ENCODE data around the gene SCUBE3. TPM values are rescaled to one million over a fixed set of nuclear protein-coding genes. Genes with fewer than 3 reads are reported as not detected.

The SCUBE3 gene
- total and polyA plus RNA-seq, 9 of the 15 experiments (the other 6 are each of a cell fraction or from before 2014, with no cell fraction given): 0.01 to 0.11 TPM; not detected in 7

- TF ChIP-seq ZNF407 (IDR thresholded peaks at IDR 0.05; ENCODE audit: low read depth) (no peak), SNRNP70 (optimal IDR thresholded peaks at IDR 0.05; ENCODE audit: low read depth, low read length) (no peak)
Observed at GRCh38 chr6:35170891-35171290, 42.9 kb upstream of the SCUBE3 start (continued).

- DNase-seq (ENCODE audit: extremely low read depth in 1 of 4, low spot score in 3 of 4) (no peak), ATAC-seq (no peak), FAIRE-seq (no peak)
- Histone ChIP-seq H3K36me3 (ENCODE audit: control insufficient read depth, insufficient read depth, low read length) (no peaks in the 10 kb centered on the region), H2AFZ (ENCODE audit: low read depth, low read length) (no peak overlapping the region), H3K4me2 (ENCODE audit: insufficient read depth, low read length) (no peak overlapping the region), H3K9ac (ENCODE audit: insufficient read depth in 1 of 2, low read depth in 2 of 2, low read length in 2 of 2) (no peak overlapping the region), H3K79me2 (ENCODE audit: control insufficient read depth, insufficient read depth, low read length) (no peaks in the 10 kb centered on the region), H3K4me1 (replicated peaks in 1 of 2; ENCODE audit: control insufficient read depth in 2 of 2, insufficient read depth in 2 of 2, low read length in 2 of 2) (no peaks in the 10 kb centered on the region; a peak in 1 of 5 replicates), H3K27me3 (ENCODE audit: control insufficient read depth in 2 of 2, insufficient read depth in 2 of 2, low read length in 2 of 2) (peaks cover 9 to 30% of the 10 kb centered on the region in 2 experiments), H3K9me1 (ENCODE audit: control insufficient read depth, insufficient read depth, low read length) (no peaks in the 10 kb centered on the region), H4K20me1 (replicated peaks; ENCODE audit: control insufficient read depth, insufficient read depth, low read length) (no peaks in the 10 kb centered on the region), H3K9me3 (replicated peaks; ENCODE audit: control insufficient read depth, insufficient read depth, low read depth, low read length) (0 out of 2 replicates have a peak, but pooled peaks cover 3% of the 10 kb centered on the region), H3K27ac (ENCODE audit: extremely low read depth, low read depth, low read length) (no peak overlapping the region), H3K4me3 (no peak overlapping the region)
- ChIA-PET CTCF (ENCODE audit: low intra/inter-chr PET ratio) (no interaction called here), POLR2A (interaction anchor here (0.5 to 1.6 kb wide), 5 partner anchors 11 to 1430 kb away, joined by 3 to 5 read pairs (median 3); no protein-coding TSS in a partner anchor)
- in situ Hi-C loops (cut with MboI): no loop called here
- intact Hi-C loops (cut with micrococcal nuclease): no loop called here
- 1% methylated on average over 5 of the region's 5 CpGs for WGBS (ENCODE audit: insufficient coverage, low coverage, missing lambda C conversion rate)
- BruUV-seq (replicated peaks): no TSS peak
- TF ChIP-seq BRD9 (IDR thresholded peaks at IDR 0.05; ENCODE audit: low read depth, partially characterized antibody) (no peak), SIX5 (IDR thresholded peaks at IDR 0.05; ENCODE audit: borderline replicate concordance in 1 of 2, insufficient read depth in 1 of 2, low read depth in 1 of 2, low read length in 2 of 2) (no peak), HMBOX1 (IDR thresholded peaks at IDR 0.05) (no peak), FUS (optimal IDR thresholded peaks at IDR 0.05; ENCODE audit: low read depth, low read length) (no peak), RBM34 (IDR thresholded peaks at IDR 0.05; ENCODE audit: borderline replicate concordance, insufficient read depth, low read length) (no peak), ESRRB (CRISPR knock-in tag; IDR thresholded peaks at IDR 0.05; ENCODE audit: borderline replicate concordance) (no peak), KDM4B (IDR thresholded peaks at IDR 0.05; ENCODE audit: borderline replicate concordance in 2 of 2, low read depth in 1 of 2) (no peak), HBP1 (CRISPR knock-in tag; IDR thresholded peaks at IDR 0.05) (no peak)
Observed at GRCh38 chr6:35173044-35173426, 40.7 kb upstream of the SCUBE3 start.
